Measurements from ENCODE around the gene TBC1D22A.

The TBC1D22A gene

DNA sequence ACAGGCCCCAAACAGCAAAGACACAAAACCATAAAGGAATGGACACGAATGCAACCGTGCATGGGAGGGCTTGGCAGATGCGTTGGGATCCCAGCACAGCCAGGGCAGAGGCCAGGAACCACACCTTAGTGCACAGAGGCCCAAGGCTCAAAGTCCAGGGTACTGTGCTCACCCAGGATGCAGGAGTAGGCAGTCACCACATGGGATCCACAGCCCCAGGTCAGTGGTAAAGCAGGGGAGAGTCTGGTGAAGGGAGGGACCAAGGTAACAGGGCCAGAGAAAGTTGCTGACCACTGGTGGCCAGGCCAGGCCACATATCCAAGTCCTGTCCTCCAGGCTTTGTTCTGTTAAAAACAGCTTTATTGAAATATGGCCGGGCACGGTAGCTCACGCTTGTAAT lies 17.9 kb upstream of the TBC1D22A start:
- TF ChIP-seq, protein P1, sequence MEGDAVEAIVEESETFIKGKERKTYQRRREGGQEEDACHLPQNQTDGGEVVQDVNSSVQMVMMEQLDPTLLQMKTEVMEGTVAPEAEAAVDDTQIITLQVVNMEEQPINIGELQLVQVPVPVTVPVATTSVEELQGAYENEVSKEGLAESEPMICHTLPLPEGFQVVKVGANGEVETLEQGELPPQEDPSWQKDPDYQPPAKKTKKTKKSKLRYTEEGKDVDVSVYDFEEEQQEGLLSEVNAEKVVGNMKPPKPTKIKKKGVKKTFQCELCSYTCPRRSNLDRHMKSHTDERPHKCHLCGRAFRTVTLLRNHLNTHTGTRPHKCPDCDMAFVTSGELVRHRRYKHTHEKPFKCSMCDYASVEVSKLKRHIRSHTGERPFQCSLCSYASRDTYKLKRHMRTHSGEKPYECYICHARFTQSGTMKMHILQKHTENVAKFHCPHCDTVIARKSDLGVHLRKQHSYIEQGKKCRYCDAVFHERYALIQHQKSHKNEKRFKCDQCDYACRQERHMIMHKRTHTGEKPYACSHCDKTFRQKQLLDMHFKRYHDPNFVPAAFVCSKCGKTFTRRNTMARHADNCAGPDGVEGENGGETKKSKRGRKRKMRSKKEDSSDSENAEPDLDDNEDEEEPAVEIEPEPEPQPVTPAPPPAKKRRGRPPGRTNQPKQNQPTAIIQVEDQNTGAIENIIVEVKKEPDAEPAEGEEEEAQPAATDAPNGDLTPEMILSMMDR (IDR thresholded peaks at IDR 0.05; ENCODE audit: low read depth, low read length) = no peak

DNA sequence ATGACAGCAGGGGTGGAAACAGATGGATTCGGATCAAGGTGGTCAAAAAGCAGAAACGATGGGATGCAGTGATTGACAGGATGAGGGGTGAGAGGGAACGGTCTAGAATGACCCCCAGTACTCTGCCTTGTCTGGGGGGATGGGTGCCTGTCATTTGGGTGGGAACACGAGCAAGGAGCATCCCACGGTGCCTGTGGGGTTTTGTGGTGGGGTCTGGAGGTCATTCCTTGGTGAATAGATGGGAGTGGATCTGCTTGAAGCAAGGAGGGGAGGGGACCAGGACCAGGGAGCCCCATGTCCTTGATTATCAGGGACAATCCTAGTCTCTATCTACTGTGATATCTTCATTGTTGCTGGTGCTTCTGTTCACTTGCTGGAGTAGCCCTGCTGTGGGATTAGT lies 16.3 kb upstream of the TBC1D22A start:
- TF ChIP-seq, protein P1 (IDR thresholded peaks at IDR 0.05; ENCODE audit: low read depth, low read length) = no peak
- H3K4me3 ChIP-seq (ENCODE audit: low read depth, low read length) = no peak overlapping the region

More for the DNA sequence above, 17.9 kb upstream of the TBC1D22A start:
- no peak overlapping the region for H3K4me3 ChIP-seq (ENCODE audit: low read depth, low read length)

DNA sequence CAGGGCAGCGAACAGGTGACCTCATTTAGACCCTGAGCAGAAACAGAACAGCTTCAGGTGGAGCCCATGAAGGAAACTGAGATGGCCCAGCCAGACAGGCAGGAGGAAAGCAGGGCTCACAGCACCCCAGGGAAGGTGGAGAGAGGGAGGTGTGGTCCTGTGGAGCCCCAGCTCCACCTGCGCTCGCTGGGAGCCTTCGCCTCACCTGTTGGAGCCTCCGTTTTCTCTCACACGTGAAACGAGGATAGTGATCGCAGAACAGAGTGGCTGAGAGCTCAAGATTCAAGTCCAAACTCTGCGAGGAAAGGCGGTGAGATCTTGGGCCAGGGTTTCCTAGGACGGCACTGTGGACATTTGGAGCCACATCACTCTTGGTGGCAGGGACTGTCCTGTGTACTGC lies 15.8 kb upstream of the TBC1D22A start:
- TF ChIP-seq, protein P1 (IDR thresholded peaks at IDR 0.05; ENCODE audit: low read depth, low read length) = no peak
- H3K4me3 ChIP-seq (ENCODE audit: low read depth, low read length) = no peak overlapping the region

DNA sequence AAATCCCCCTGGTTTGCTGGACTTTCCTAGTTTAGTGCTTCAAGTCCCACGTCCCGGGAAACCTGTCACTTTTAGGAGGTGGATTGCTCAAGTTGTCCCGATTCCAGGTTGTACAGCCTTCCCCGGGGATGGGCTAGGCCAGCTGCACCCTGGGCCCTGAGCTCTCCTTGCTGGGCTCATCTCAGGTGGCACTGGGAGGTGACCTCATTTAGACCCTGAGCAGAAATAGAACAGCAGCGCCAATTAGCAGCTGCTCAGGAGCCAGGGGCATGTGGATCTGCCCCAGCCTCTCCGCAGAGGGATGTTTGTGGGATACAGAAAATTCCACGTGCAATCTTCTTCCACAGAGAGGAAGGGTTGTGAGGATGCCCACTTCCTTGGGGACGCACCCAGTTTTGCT lies 14.8 kb upstream of the TBC1D22A start:
- H3K4me3 ChIP-seq (ENCODE audit: low read depth, low read length) = no peak overlapping the region
- TF ChIP-seq, protein P1 (IDR thresholded peaks at IDR 0.05; ENCODE audit: low read depth, low read length) = no peak

DNA sequence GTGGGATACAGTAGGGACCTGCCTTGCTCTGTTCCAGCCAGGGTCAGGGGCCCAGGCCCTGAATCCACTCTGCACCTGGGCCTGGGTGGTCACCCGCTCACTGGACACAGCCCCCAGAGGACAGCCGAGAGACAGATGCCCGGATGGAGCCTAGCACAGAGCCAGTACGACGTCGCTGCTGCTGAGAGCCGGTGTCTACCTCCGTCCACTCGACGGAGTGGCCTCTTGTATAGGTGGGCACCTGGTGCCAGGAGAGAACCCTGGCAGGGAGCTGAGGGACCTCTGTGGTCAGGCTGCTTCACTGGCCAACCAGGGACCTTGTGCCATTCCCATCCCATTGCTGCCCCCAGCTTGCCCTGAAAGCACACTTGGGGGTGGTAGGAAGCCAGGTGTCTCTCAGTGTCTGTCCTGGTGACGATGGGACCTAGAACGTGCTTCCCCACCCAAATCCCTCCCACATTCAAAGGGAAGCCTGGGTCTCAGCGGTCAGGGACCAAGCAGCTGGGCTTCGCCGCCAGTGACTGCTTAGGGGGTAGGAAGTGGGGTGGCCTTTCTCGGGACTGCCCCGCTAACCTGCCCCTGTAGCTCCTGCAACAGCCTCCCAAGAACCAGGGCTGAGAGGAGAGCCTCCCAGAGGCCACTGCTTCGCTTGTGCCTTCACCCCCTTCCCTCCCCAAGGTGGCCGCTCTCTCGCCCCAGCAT lies 14.1 kb upstream of the TBC1D22A start:
- TF ChIP-seq, protein P1 (IDR thresholded peaks at IDR 0.05; ENCODE audit: low read depth, low read length) = no peak
- no peak overlapping the region for H3K4me3 ChIP-seq (ENCODE audit: low read depth, low read length)

DNA sequence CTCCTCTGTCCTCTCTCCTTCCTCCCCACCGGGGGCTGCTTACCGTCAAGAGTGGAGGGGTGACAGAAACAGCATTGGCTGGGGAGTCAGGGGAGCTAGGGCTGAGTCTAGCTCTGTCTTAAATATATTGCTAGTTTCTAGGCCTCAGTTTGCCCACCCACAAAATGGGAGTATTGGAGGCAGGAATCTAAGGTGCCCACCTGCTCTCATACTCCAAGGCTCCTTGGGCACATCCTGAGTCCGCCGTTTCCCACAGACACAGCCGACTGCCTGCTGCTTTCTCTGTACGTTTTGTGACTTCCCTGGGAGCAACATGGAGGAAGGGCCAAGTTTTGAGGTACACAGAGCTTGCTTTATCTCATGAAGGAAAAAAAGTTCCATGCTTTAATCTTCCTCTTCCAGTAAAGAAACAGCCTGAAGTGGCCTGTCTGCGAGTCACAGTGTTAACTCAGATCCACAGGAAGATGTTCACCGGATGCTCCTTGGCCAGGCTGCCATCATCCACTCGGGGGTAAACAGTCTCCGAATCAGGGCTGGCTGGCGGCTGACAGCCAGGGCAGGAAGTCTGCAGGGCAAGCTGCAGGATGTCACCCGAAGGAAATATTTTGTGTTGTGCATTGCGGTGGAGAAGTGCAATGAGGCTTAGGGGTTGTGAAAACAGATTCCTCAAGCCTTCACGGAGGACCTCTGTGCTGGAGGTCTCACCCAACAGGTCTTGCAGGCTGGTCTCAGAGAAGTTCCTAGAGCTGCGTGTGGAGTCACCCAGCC lies 13.4 kb upstream of the TBC1D22A start:
- H3K4me3 ChIP-seq (ENCODE audit: low read depth, low read length) = no peak overlapping the region
- TF ChIP-seq, protein P1 (IDR thresholded peaks at IDR 0.05; ENCODE audit: low read depth, low read length) = no peak

Data from WI38 (cell line).